ENCODE measurements around the gene PPP4R2. TPM values are rescaled to one million over a fixed set of nuclear protein-coding genes. Genes with fewer than 3 reads are reported as not detected.

PPP4R2 gene
- total RNA-seq, 1 donor from 2014 or later: 49.1 TPM

DNA sequence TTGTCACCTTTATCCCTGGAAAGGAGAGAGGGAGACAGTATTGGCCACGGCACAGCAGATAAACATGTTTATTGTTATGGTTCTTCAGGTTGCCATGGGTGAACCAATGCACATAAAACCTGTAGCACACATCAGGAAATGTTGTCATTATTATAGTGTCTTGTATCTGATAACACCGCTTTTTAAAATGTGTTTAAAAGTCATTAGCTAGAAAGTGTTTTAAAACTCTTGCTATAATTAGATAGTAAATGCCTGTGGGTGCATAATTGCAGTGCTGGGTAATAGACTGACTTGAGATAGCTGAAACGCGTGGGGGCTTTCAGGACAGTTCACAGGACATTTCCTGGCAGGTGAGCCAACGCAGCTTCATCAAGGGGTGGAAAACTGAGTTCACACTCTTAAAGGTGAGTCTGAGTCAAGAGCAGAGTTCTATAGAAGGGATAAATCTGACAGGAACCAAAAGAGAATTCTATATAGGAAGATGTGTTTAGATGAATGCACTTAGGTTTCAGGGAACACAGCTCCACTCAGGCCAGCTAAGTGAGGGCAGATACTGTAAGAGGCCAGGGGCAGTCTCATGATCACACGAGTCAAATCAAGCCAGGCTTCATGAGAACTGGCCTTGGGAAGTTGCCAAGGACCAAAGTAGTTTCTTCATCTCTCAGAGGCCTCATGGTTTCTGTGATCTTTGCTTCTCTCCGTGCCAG lies 35.6 kb upstream of the PPP4R2 start:
- Histone ChIP-seq H3K9ac (ENCODE audit: low read depth in 1 of 3, low read length in 3 of 3) (no peak overlapping the region), H3K4me1 (ENCODE audit: control insufficient read depth in 3 of 3, insufficient read depth in 3 of 3, low read length in 3 of 3) (peaks cover 0 to 5% (median 2%) of the 10 kb centered on the region in 3 donors), H3K36me3 (ENCODE audit: control insufficient read depth in 3 of 3, insufficient read depth in 3 of 3, low read length in 3 of 3) (no peaks in the 10 kb centered on the region), H3K9me3 (ENCODE audit: control insufficient read depth in 3 of 3, low read length in 3 of 3) (no peaks in the 10 kb centered on the region), H3K27ac (ENCODE audit: low read depth, low read length) (no peak overlapping the region), H3K4me3 (ENCODE audit: low read length in 3 of 3) (no peak overlapping the region), H3K27me3 (ENCODE audit: control insufficient read depth in 3 of 3, insufficient read depth in 3 of 3, low read length in 3 of 3) (no peaks in the 10 kb centered on the region)

DNA sequence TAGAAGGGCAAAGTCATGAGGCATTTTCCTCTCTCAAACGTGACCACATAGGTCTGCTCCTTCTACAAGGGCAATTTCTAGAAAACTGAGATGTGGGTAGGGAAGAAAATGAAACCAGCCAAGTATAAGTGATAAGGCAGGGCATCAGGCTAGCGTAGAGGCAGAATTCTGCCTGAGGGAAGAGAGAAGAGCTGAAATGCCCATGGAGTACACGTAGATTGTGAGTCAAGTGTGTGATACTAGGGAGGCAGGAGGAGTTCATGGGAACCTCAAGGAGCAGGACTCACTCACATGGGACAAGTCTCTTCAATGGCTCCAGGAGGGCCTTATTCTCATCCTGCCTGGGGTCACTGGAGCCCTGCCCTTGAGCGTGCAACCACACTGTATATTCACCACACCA lies 34.9 kb upstream of the PPP4R2 start:
- no peaks in the 10 kb centered on the region for H3K36me3 ChIP-seq (ENCODE audit: control insufficient read depth in 3 of 3, insufficient read depth in 3 of 3, low read length in 3 of 3)
- H3K9me3 ChIP-seq (ENCODE audit: control insufficient read depth in 3 of 3, low read length in 3 of 3): no peaks in the 10 kb centered on the region
- no peak overlapping the region for H3K4me3 ChIP-seq (ENCODE audit: low read length in 3 of 3)
- H3K4me1 ChIP-seq (ENCODE audit: control insufficient read depth in 3 of 3, insufficient read depth in 3 of 3, low read length in 3 of 3): peaks cover 0 to 5% (median 2%) of the 10 kb centered on the region in 3 donors
- H3K27me3 ChIP-seq (ENCODE audit: control insufficient read depth in 3 of 3, insufficient read depth in 3 of 3, low read length in 3 of 3): no peaks in the 10 kb centered on the region
- H3K27ac ChIP-seq (ENCODE audit: low read depth, low read length): no peak overlapping the region
- H3K9ac ChIP-seq (ENCODE audit: low read depth in 1 of 3, low read length in 3 of 3): no peak overlapping the region

DNA sequence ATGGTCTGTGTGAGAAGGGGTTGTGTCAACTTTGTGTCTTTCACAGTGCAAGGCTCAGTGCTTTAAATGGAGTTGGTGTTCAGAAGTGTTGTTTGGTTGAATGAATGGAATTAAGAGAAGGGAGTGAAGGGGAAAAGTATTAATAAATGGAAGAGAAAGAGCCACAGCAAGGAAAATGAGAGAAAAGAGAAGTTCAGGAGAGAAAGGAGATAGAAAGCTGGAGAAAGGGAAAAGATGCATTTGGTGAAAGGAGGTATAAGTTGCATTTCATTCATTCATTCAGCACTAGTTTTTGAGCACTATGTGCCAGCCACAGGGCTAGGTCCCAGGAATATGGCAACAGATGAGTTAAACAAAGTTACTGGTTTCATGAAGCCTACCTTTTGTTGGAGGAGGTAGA lies 34.3 kb upstream of the PPP4R2 start:
- no peaks in the 10 kb centered on the region for H3K36me3 ChIP-seq (ENCODE audit: control insufficient read depth in 3 of 3, insufficient read depth in 3 of 3, low read length in 3 of 3)
- no peaks in the 10 kb centered on the region for H3K9me3 ChIP-seq (ENCODE audit: control insufficient read depth in 3 of 3, low read length in 3 of 3)
- H3K27me3 ChIP-seq (ENCODE audit: control insufficient read depth in 3 of 3, insufficient read depth in 3 of 3, low read length in 3 of 3): no peaks in the 10 kb centered on the region
- H3K27ac ChIP-seq (ENCODE audit: low read depth, low read length): no peak overlapping the region
- H3K4me3 ChIP-seq (ENCODE audit: low read length in 3 of 3): no peak overlapping the region
- no peak overlapping the region for H3K9ac ChIP-seq (ENCODE audit: low read depth in 1 of 3, low read length in 3 of 3)
- peaks cover 0 to 5% (median 2%) of the 10 kb centered on the region in 3 donors for H3K4me1 ChIP-seq (ENCODE audit: control insufficient read depth in 3 of 3, insufficient read depth in 3 of 3, low read length in 3 of 3)

DNA sequence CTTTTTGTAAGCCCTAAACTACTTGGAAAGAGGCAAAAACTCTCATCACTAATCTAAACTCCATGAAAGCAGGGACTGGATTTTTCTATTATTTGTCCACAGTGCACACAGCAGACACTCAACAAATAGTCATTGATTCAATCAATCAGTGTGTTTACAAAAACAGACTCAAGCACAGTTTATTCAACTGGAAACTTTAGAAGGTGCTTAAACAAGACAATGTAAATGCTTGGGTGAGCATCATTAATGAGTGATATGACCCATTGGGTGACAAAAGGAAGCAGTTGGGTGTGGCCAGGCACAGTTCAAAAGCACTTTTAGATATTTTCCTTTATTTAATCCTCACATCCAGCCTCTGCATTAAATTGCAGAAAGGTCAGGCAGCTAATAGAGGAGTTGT lies 32.0 kb upstream of the PPP4R2 start:
- H3K9me3 ChIP-seq (ENCODE audit: control insufficient read depth in 3 of 3, low read length in 3 of 3): no peaks in the 10 kb centered on the region
- peaks cover 0 to 6% (median 0%) of the 10 kb centered on the region in 3 donors for H3K36me3 ChIP-seq (ENCODE audit: control insufficient read depth in 3 of 3, insufficient read depth in 3 of 3, low read length in 3 of 3)
- H3K4me1 ChIP-seq (ENCODE audit: control insufficient read depth in 3 of 3, insufficient read depth in 3 of 3, low read length in 3 of 3): peaks cover 0 to 5% (median 2%) of the 10 kb centered on the region in 3 donors
- H3K27me3 ChIP-seq (ENCODE audit: control insufficient read depth in 3 of 3, insufficient read depth in 3 of 3, low read length in 3 of 3): no peaks in the 10 kb centered on the region
- H3K27ac ChIP-seq (ENCODE audit: low read depth, low read length): no peak overlapping the region
- no peak overlapping the region for H3K9ac ChIP-seq (ENCODE audit: low read depth in 1 of 3, low read length in 3 of 3)
- no peak overlapping the region for H3K4me3 ChIP-seq (ENCODE audit: low read length in 3 of 3)

DNA sequence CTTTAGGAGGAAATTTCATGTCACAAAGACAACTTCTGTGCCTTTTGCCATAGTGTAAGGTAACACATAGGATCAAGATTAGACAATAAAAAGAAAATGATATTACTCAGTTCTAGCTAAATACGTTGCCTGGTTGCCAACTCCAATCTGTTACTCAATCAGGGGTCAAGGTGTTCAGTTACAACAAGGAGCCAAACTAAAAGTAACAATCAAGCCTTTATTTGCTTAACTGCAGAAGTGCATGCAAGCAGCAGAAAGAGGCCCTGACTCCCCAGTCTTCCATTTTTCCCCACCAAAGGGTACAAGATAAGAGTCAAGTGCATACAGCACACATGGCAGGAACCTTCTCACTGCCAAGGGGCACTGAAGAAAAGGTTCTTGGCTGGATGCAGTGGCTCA lies 28.3 kb upstream of the PPP4R2 start:
- Histone ChIP-seq H3K27me3 (ENCODE audit: control insufficient read depth in 3 of 3, insufficient read depth in 3 of 3, low read length in 3 of 3) (no peaks in the 10 kb centered on the region), H3K36me3 (ENCODE audit: control insufficient read depth in 3 of 3, insufficient read depth in 3 of 3, low read length in 3 of 3) (peaks cover 0 to 6% (median 0%) of the 10 kb centered on the region in 3 donors), H3K4me1 (ENCODE audit: control insufficient read depth in 3 of 3, insufficient read depth in 3 of 3, low read length in 3 of 3) (no peaks in the 10 kb centered on the region), H3K4me3 (ENCODE audit: low read length in 3 of 3) (no peak overlapping the region), H3K27ac (ENCODE audit: low read depth, low read length) (no peak overlapping the region), H3K9ac (ENCODE audit: low read depth in 1 of 3, low read length in 3 of 3) (no peak overlapping the region), H3K9me3 (ENCODE audit: control insufficient read depth in 3 of 3, low read length in 3 of 3) (no peaks in the 10 kb centered on the region)

DNA sequence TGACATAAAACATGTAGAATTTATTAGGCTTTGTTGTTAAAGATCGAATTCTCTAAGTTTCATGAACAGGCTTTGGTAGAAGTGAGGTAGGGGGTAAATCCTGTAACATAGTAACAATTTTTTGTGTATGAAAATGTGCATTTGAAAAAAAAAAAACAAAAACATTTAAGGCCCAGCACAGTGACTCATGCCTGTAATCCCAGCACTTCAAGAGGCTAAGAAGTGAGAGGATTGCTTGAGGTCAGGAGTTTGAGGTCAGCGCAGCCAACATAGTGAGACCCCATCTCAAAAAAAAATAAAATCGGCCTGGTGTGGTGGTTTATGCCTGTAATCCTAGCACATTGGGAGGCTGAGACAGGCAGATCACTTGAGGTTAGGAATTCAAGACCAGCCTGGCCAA lies 26.8 kb upstream of the PPP4R2 start:
- Histone ChIP-seq H3K27ac (ENCODE audit: low read depth, low read length) (no peak overlapping the region), H3K9ac (ENCODE audit: low read depth in 1 of 3, low read length in 3 of 3) (no peak overlapping the region), H3K9me3 (ENCODE audit: control insufficient read depth in 3 of 3, low read length in 3 of 3) (no peaks in the 10 kb centered on the region), H3K4me3 (ENCODE audit: low read length in 3 of 3) (no peak overlapping the region), H3K4me1 (ENCODE audit: control insufficient read depth in 3 of 3, insufficient read depth in 3 of 3, low read length in 3 of 3) (no peaks in the 10 kb centered on the region), H3K36me3 (ENCODE audit: control insufficient read depth in 3 of 3, insufficient read depth in 3 of 3, low read length in 3 of 3) (peaks cover 0 to 6% (median 0%) of the 10 kb centered on the region in 3 donors), H3K27me3 (ENCODE audit: control insufficient read depth in 3 of 3, insufficient read depth in 3 of 3, low read length in 3 of 3) (no peaks in the 10 kb centered on the region)

DNA sequence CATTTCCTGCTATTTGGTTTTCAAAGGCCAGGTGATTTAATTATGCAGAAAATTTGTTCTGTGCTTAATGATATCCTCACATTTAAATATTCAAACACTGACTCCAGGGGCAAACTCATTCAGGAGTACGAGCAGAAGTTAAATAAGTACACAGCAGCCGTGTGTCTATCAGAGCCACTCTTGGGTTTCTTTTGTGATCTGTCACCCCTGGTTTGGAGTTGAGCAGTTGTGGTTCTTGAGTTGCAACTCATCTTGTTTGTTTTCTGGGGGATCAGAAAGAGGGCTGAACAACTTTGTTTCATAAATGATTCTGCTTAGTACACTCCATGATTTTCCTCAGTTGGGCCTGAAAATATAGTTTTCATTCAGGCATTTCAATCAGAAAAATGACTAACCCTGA lies 25.7 kb upstream of the PPP4R2 start:
- no peaks in the 10 kb centered on the region for H3K27me3 ChIP-seq (ENCODE audit: control insufficient read depth in 3 of 3, insufficient read depth in 3 of 3, low read length in 3 of 3)
- H3K4me3 ChIP-seq (ENCODE audit: low read length in 3 of 3): no peak overlapping the region
- H3K9me3 ChIP-seq (ENCODE audit: control insufficient read depth in 3 of 3, low read length in 3 of 3): no peaks in the 10 kb centered on the region
- H3K4me1 ChIP-seq (ENCODE audit: control insufficient read depth in 3 of 3, insufficient read depth in 3 of 3, low read length in 3 of 3): no peaks in the 10 kb centered on the region
- no peak overlapping the region for H3K27ac ChIP-seq (ENCODE audit: low read depth, low read length)
- H3K36me3 ChIP-seq (ENCODE audit: control insufficient read depth in 3 of 3, insufficient read depth in 3 of 3, low read length in 3 of 3): peaks cover 0 to 6% (median 0%) of the 10 kb centered on the region in 3 donors
- no peak overlapping the region for H3K9ac ChIP-seq (ENCODE audit: low read depth in 1 of 3, low read length in 3 of 3)

DNA sequence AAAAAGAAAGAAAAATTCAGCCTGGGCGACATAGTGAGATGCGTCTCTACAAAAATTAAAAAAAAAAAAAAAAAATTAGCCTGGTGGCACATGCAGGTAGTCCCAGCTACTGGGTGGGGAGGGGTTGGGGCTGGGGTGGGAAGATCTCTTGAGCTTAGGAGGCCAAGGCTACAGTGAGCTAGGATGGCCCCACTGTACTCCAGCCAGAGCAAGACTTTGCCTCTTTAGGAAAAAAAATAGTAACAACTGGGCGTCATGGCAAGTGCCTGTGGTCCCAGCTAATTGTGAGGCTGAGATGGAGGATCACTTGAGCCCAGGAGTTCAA lies 23.9 kb upstream of the PPP4R2 start:
- H3K4me3 ChIP-seq (ENCODE audit: low read length in 3 of 3): no peak overlapping the region
- no peak overlapping the region for H3K27ac ChIP-seq (ENCODE audit: low read depth, low read length)
- H3K9ac ChIP-seq (ENCODE audit: low read depth in 1 of 3, low read length in 3 of 3): no peak overlapping the region
- H3K36me3 ChIP-seq (ENCODE audit: control insufficient read depth in 3 of 3, insufficient read depth in 3 of 3, low read length in 3 of 3): peaks cover 0 to 3% (median 0%) of the 10 kb centered on the region in 3 donors
- no peaks in the 10 kb centered on the region for H3K4me1 ChIP-seq (ENCODE audit: control insufficient read depth in 3 of 3, insufficient read depth in 3 of 3, low read length in 3 of 3)
- no peaks in the 10 kb centered on the region for H3K9me3 ChIP-seq (ENCODE audit: control insufficient read depth in 3 of 3, low read length in 3 of 3)
- H3K27me3 ChIP-seq (ENCODE audit: control insufficient read depth in 3 of 3, insufficient read depth in 3 of 3, low read length in 3 of 3): no peaks in the 10 kb centered on the region

DNA sequence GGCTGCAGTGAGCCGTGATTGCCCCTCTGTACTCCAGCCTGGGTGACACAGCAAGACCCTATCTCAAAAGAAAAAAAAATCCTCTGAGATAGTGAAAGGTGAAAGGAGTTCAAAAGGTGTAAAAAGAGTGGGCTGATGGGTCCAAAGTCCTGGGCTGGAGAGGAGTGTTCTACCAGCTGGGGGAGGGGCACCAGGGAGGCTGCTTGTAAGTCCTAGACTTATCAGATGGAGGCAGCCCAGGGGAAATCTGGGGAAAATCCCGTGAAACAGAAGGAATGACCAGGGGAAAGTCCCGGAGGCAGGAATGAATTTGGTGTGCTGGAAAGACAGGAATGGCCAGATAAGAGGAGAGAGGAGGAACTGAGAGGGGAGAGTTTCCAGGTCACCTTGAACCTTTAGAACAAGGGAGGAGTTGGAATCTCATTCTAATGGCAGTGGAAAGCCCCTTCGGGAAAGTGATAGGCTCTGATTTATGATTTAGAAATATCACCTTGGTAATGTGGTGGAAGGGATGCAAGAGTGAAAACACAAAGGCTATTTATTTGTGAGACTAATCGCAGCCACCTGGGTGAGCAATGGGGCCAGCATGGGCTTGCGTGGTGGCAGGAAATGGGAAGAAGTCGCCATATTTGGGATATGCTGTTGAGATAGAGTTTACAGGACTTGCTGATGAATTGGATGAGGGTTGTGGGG lies 23.4 kb upstream of the PPP4R2 start:
- Histone ChIP-seq H3K4me3 (ENCODE audit: low read length in 3 of 3) (no peak overlapping the region), H3K4me1 (ENCODE audit: control insufficient read depth in 3 of 3, insufficient read depth in 3 of 3, low read length in 3 of 3) (no peaks in the 10 kb centered on the region), H3K36me3 (ENCODE audit: control insufficient read depth in 3 of 3, insufficient read depth in 3 of 3, low read length in 3 of 3) (peaks cover 0 to 3% (median 0%) of the 10 kb centered on the region in 3 donors), H3K27ac (ENCODE audit: low read depth, low read length) (no peak overlapping the region), H3K9ac (ENCODE audit: low read depth in 1 of 3, low read length in 3 of 3) (no peak overlapping the region), H3K27me3 (ENCODE audit: control insufficient read depth in 3 of 3, insufficient read depth in 3 of 3, low read length in 3 of 3) (no peaks in the 10 kb centered on the region), H3K9me3 (ENCODE audit: control insufficient read depth in 3 of 3, low read length in 3 of 3) (no peaks in the 10 kb centered on the region)

DNA sequence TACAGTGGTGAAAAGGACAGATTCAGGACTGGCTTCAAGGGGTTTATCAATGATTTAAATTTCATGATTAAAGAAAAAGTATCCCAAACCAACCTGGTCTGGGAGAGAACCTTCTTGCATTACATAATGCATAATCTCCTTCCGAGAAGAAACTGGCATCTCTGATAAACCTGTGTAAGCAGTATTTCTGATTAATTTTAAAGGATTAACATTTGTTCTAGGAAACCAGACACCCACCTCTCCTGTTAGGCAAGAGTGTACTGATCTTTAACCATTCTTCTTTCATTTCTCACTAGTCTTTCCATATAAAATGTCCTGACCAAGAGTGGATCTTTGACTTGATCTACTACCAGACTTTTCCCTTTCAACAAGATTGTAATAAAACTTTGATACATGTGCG lies 22.8 kb upstream of the PPP4R2 start:
- Histone ChIP-seq H3K4me1 (ENCODE audit: control insufficient read depth in 3 of 3, insufficient read depth in 3 of 3, low read length in 3 of 3) (no peaks in the 10 kb centered on the region), H3K27me3 (ENCODE audit: control insufficient read depth in 3 of 3, insufficient read depth in 3 of 3, low read length in 3 of 3) (no peaks in the 10 kb centered on the region), H3K9me3 (ENCODE audit: control insufficient read depth in 3 of 3, low read length in 3 of 3) (no peaks in the 10 kb centered on the region), H3K4me3 (ENCODE audit: low read length in 3 of 3) (no peak overlapping the region), H3K27ac (ENCODE audit: low read depth, low read length) (no peak overlapping the region), H3K9ac (ENCODE audit: low read depth in 1 of 3, low read length in 3 of 3) (no peak overlapping the region), H3K36me3 (ENCODE audit: control insufficient read depth in 3 of 3, insufficient read depth in 3 of 3, low read length in 3 of 3) (no peaks in the 10 kb centered on the region)

Measured in skeletal muscle tissue (tissue), 4 donors.